Right lobe of liver (tissue), 4 donors: ENCODE measurements around the gene RERE.

Experiments
- CTCF ChIP-seq, 4 donors: fragments of 200-600 bp in 3 of 4; fragments of 450-650 bp in 1 of 4; IDR thresholded peaks; one replicate each; pipeline versions ENCODE4 v1.5.1 to v1.8.0; 2016 to 2022; ENCODE audit warnings: antibody characterized with exemption in 4 of 4, mild to moderate bottlenecking in 2 of 4
- POLR2A ChIP-seq: fragments of 450-650 bp; IDR thresholded peaks from one replicate; pipeline ENCODE4 v1.6.1; 2017; ENCODE audit warnings: antibody characterized with exemption, mild to moderate bottlenecking
- donor health status: DM: no; HTN: no; CAD: no.
- donor health status: DM: no; HTN: no; CAD: no.
- donor health status: DM: no; HTN: yes; CAD: no.

GRCh38 chr1:8765198-8765597 lies 52.2 kb downstream of the RERE start:
- TF ChIP-seq CTCF (IDR thresholded peaks at IDR 0.05) (no peak), POLR2A (no peak)
